Measurements from ENCODE around the gene SEMA3G. TPM values are rescaled to one million over a fixed set of nuclear protein-coding genes. Genes with fewer than 3 reads are reported as not detected.
A peak's percentile ranks its signal among the peaks of the same experiment; 100 is the strongest.

Gene SEMA3G
- total RNA-seq (2021) (0.07 TPM in 1 of 2 replicates, not detected in the other), Bru-seq, nascent RNA (not detected), BruChase-seq, experiment 1, labeled RNA remaining after a 2-hour chase (percentile 7 among the genes with signal in this experiment), BruChase-seq, experiment 2, labeled RNA remaining after a 6-hour chase (not detected)
- long read RNA-seq, result 0 reads

DNA sequence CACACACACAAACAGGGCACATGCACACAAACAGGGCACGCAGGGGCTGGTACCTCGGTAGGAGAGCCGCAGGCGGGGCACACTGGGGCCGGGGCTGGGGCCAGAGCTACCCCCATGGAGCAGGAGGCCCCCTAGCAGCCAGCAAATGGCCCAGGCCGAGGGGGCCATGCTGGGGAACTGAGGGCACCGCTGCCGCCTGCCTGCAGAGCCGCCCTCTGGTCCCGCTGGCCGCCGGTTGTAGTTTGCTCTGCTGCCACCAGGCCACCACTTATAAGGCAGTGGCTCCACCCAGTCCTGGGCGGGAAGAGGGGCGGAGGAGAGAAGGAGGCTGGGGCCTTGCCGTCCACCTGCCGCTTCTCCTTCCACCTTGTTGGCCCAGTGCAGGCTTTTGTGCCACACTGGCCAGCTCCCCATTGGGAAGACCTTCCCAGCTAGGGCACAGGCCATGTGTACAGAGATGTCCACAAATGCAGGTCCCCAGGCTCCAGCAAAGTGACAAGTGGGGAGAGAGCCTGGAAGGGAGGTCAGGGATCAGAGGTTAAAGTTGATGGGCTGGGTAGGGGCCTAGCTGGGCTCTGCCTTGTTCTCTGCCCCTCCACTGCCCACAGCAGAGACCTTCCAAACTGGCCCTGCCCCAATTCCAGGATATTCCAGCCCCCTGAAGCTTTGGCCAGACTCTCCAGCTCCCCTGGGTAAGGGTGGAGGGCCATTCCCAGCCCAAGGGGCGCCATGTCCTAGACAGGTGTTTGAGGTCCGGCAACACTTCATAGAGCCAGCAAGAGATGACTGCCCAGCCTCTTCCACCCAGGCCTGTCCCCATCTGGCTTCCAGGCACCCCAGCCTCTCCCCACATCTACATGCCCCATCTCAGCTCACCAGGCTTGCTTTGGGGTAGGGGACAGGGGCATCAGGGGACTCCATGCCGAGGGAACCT lies at the start of gene SEMA3G:
Gene SEMA3G (minus strand): TSS at position 244 of the 934 bp plus-strand sequence. CDS start 76 bp downstream, at position 168.
- Histone ChIP-seq H3K27me3 (replicated peaks; ENCODE audit: insufficient read depth, low read depth, low read length, poor library complexity) (no peaks in the 10 kb centered on the region), H3K36me3 (ENCODE audit: insufficient read depth, low read length, poor library complexity, severe bottlenecking) (no peaks in the 10 kb centered on the region), H3K4me1 (ENCODE audit: insufficient read depth, low read length, poor library complexity, severe bottlenecking) (no peaks in the 10 kb centered on the region), H3K27ac (ENCODE audit: low read depth, low read length, poor library complexity, severe bottlenecking) (no peak within 1 kb of the TSS), H3K9me3 (ENCODE audit: low read depth, low read length, poor library complexity, severe bottlenecking) (no peaks in the 10 kb centered on the region), H3K4me3 (ENCODE audit: low read depth, low read length, poor library complexity, severe bottlenecking) (no peak within 1 kb of the TSS)
- intact Hi-C loops (cut with micrococcal nuclease; ENCODE audit: unreplicated experiment), result loop anchor here (5.0 kb wide), 1 partner anchor 223 kb away; no protein-coding TSS in a partner anchor
- no peak for TF ChIP-seq EZH2 (IDR thresholded peaks at IDR 0.05; ENCODE audit: borderline replicate concordance, low read depth, low read length, poor library complexity, severe bottlenecking)
- TF ChIP-seq, protein P1, sequence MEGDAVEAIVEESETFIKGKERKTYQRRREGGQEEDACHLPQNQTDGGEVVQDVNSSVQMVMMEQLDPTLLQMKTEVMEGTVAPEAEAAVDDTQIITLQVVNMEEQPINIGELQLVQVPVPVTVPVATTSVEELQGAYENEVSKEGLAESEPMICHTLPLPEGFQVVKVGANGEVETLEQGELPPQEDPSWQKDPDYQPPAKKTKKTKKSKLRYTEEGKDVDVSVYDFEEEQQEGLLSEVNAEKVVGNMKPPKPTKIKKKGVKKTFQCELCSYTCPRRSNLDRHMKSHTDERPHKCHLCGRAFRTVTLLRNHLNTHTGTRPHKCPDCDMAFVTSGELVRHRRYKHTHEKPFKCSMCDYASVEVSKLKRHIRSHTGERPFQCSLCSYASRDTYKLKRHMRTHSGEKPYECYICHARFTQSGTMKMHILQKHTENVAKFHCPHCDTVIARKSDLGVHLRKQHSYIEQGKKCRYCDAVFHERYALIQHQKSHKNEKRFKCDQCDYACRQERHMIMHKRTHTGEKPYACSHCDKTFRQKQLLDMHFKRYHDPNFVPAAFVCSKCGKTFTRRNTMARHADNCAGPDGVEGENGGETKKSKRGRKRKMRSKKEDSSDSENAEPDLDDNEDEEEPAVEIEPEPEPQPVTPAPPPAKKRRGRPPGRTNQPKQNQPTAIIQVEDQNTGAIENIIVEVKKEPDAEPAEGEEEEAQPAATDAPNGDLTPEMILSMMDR (conservative IDR thresholded peaks at IDR 0.05; ENCODE audit: low read depth, low read length), result no peak
- DNase-seq (ENCODE audit: low spot score), result peak; percentile 52
- BruUV-seq (replicated peaks), result no TSS peak
- CTCF ChIA-PET, result no interaction called here
- POLR2A ChIA-PET (ENCODE audit: low non-redundant PET), result no interaction called here

DNA sequence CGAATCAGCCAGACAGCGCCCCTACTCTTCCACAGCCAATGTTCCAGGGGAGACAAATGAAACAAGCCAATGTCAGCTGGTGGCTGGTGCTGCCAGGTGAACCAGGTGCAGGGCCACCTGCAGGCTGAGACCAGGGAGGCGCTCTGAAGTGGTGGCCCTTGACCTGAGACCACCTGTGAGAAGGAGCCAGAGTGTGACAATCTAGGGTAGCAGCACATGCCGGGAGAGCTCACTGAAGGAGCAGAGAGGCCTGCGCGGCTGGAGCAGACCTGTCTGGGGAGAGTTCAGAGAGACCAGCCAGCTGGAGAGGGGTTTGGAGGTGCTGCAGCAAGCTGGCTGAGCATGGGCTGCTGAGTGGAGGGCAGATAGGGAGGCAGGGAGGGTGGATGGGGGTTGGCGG lies 49.5 kb upstream of the SEMA3G start:
- H3K27me3 ChIP-seq (replicated peaks; ENCODE audit: insufficient read depth, low read depth, low read length, poor library complexity), result no peaks in the 10 kb centered on the region
- H3K27ac ChIP-seq (ENCODE audit: low read depth, low read length, poor library complexity, severe bottlenecking), result no peak overlapping the region
- H3K36me3 ChIP-seq (ENCODE audit: insufficient read depth, low read length, poor library complexity, severe bottlenecking), result no peaks in the 10 kb centered on the region
- no peak for DNase-seq (ENCODE audit: low spot score)
- ChIA-PET POLR2A (ENCODE audit: low non-redundant PET) (no interaction called here), CTCF (no interaction called here)
- H3K9me3 ChIP-seq (ENCODE audit: low read depth, low read length, poor library complexity, severe bottlenecking), result no peaks in the 10 kb centered on the region
- no peak for TF ChIP-seq EZH2 (IDR thresholded peaks at IDR 0.05; ENCODE audit: borderline replicate concordance, low read depth, low read length, poor library complexity, severe bottlenecking)
- TF ChIP-seq, protein P1 (conservative IDR thresholded peaks at IDR 0.05; ENCODE audit: low read depth, low read length), result no peak
- H3K4me3 ChIP-seq (ENCODE audit: low read depth, low read length, poor library complexity, severe bottlenecking), result no peak overlapping the region
- no TSS peak for BruUV-seq (replicated peaks)
- no peaks in the 10 kb centered on the region for H3K4me1 ChIP-seq (ENCODE audit: insufficient read depth, low read length, poor library complexity, severe bottlenecking)
- intact Hi-C loops (cut with micrococcal nuclease; ENCODE audit: unreplicated experiment), result no loop called here

DNA sequence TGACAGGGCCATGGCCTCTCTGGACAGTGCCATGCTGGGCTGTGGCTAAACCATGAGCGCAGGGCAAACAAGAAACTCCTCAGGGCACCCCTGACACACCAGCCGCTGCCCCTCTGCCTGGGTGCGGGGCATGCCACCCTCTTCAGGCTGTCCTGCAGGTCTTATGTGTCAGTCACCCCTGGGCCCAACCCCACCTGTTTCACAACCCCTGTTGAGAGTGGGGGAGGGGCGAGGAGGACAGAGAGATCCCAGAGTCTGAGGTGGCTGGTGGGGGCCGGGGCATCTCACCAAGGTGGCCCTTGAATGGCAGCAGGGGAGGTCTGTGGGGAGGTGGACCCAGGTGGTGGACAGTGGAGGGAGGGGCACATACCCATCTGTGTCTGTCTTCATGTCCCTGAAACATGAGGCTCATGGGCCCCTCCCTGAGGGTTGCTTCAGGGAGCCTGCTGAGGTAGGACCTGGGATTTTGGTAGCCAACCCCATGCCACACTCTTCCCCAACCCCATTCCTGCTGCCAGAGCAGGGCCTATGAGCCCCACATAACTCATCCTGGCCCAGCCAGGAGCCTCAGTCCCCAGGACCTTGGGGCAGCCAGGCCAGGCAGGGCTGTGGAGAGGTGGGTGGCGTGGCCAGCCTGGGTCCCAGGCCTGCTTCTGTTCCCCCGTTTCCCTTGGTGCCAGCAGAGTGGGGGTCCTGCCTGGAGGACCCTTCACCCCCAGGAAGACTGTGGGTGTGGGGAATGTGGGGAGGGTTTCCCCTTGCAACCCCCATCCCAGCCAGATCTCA lies 48.5 kb upstream of the SEMA3G start:
- POLR2A ChIA-PET (ENCODE audit: low non-redundant PET), result no interaction called here
- CTCF ChIA-PET, result no interaction called here

More for the DNA sequence above, 48.5 kb upstream of the SEMA3G start:
- no TSS peak for BruUV-seq (replicated peaks)
- Histone ChIP-seq H3K4me1 (ENCODE audit: insufficient read depth, low read length, poor library complexity, severe bottlenecking) (no peaks in the 10 kb centered on the region), H3K9me3 (ENCODE audit: low read depth, low read length, poor library complexity, severe bottlenecking) (no peaks in the 10 kb centered on the region), H3K27me3 (replicated peaks; ENCODE audit: insufficient read depth, low read depth, low read length, poor library complexity) (no peaks in the 10 kb centered on the region), H3K4me3 (ENCODE audit: low read depth, low read length, poor library complexity, severe bottlenecking) (no peak overlapping the region), H3K36me3 (ENCODE audit: insufficient read depth, low read length, poor library complexity, severe bottlenecking) (no peaks in the 10 kb centered on the region), H3K27ac (ENCODE audit: low read depth, low read length, poor library complexity, severe bottlenecking) (no peak overlapping the region)
- intact Hi-C loops (cut with micrococcal nuclease; ENCODE audit: unreplicated experiment), result no loop called here
- DNase-seq (ENCODE audit: low spot score), result no peak
- TF ChIP-seq EZH2 (IDR thresholded peaks at IDR 0.05; ENCODE audit: borderline replicate concordance, low read depth, low read length, poor library complexity, severe bottlenecking), result no peak
- TF ChIP-seq, protein P1 (conservative IDR thresholded peaks at IDR 0.05; ENCODE audit: low read depth, low read length), result no peak
